Measurements from ENCODE around the gene DMWD. TPM values are rescaled to one million over a fixed set of nuclear protein-coding genes. Genes with fewer than 3 reads are reported as not detected.

The DMWD gene
- total and polyA plus RNA-seq, 2 of the 4 experiments (the other 2 are of a cell fraction) = 9.7 to 28.5 TPM

GRCh38 chr19:45742969-45743368, 49.7 kb downstream of the DMWD start:
- Histone ChIP-seq H3K18ac (ENCODE audit: low read depth, low read length) (no peak overlapping the region), H2AK5ac (ENCODE audit: low read depth, low read length) (no peak overlapping the region), H3K9me3 (ENCODE audit: control insufficient read depth, insufficient read depth, low read length) (no peaks in the 10 kb centered on the region), H3K9me1 (ENCODE audit: insufficient read depth, low read length) (no peaks in the 10 kb centered on the region), H3K36me3 (ENCODE audit: control insufficient read depth, insufficient read depth, low read length) (no peaks in the 10 kb centered on the region), H4K5ac (ENCODE audit: low read depth, low read length) (no peak overlapping the region), H4K20me1 (ENCODE audit: insufficient read depth, low read length) (no peaks in the 10 kb centered on the region), H3K4ac (ENCODE audit: low read depth, low read length) (no peak overlapping the region), H3K9ac (ENCODE audit: low read depth, low read length) (no peak overlapping the region), H2BK20ac (ENCODE audit: low read depth, low read length) (no peak overlapping the region), H4K8ac (ENCODE audit: low read depth in 2 of 2, low read length in 2 of 2) (no peak overlapping the region), H3K14ac (replicated peaks; ENCODE audit: low read depth, low read length) (no peak overlapping the region), H3K27me3 (ENCODE audit: control insufficient read depth, insufficient read depth, low read length) (peaks cover 22% of the 10 kb centered on the region), H3K56ac (ENCODE audit: extremely low read depth, insufficient read depth, low read length) (no peak overlapping the region), H3K4me3 (ENCODE audit: insufficient read depth, low read depth, low read length) (no peak overlapping the region), H4K91ac (ENCODE audit: insufficient read depth, low read depth, low read length) (no peak overlapping the region), H2AFZ (replicated peaks; ENCODE audit: low read length, poor library complexity) (no peak overlapping the region), H3K4me2 (ENCODE audit: low read depth, low read length) (no peak overlapping the region), H2BK120ac (ENCODE audit: low read depth, low read length) (no peak overlapping the region), H3K4me1 (ENCODE audit: control insufficient read depth, insufficient read depth, low read length) (no peaks in the 10 kb centered on the region), H2BK5ac (ENCODE audit: low read depth, low read length, poor library complexity, severe bottlenecking) (no peak overlapping the region), H2AK9ac (replicated peaks; ENCODE audit: low read depth, low read length, poor library complexity) (no peak overlapping the region), H3K79me1 (ENCODE audit: low read depth in 1 of 2, low read length in 2 of 2) (no peaks in the 10 kb centered on the region), H3K27ac (ENCODE audit: insufficient read depth, low read length) (no peak overlapping the region), H3K23ac (ENCODE audit: low read depth, low read length) (no peak overlapping the region), H2BK15ac (ENCODE audit: low read depth, low read length) (no peak overlapping the region)
- CTCF ChIA-PET = no interaction called here
- no peak for ATAC-seq (ENCODE audit: low read depth)
- in situ Hi-C loops (cut with MboI; ENCODE audit: low sequenced_read_pairs) (no loop called here), intact Hi-C loops (cut with micrococcal nuclease) (no loop called here), dilution Hi-C loops (cut with HindIII; ENCODE audit: low sequenced_read_pairs, unreplicated experiment) (no loop called here)
- BruUV-seq (replicated peaks) = no TSS peak
- POLR2A ChIA-PET (ENCODE audit: unreplicated experiment) = no interaction called here
- WGBS, 2 experiments (ENCODE audit: extremely low coverage in 2 of 2, insufficient read length in 1 of 2) = 43% methylated on average over 1 of the region's 4 CpGs; no CpG with 5 or more reads in 1 of the 2 experiments
- TF ChIP-seq FOS (IDR thresholded peaks at IDR 0.05; ENCODE audit: low read depth, low read length) = no peak
- no peak for DNase-seq
